GM10847 (cell line): ENCODE measurements around the gene AKNAD1.

Experiments
- POLR2A ChIP-seq: IDR thresholded peaks from 2 replicates; pipeline ENCODE4 v1.6.1; 2011; ENCODE audit not compliant: insufficient read length; ENCODE audit errors: extremely low read depth

The AKNAD1 gene

DNA sequence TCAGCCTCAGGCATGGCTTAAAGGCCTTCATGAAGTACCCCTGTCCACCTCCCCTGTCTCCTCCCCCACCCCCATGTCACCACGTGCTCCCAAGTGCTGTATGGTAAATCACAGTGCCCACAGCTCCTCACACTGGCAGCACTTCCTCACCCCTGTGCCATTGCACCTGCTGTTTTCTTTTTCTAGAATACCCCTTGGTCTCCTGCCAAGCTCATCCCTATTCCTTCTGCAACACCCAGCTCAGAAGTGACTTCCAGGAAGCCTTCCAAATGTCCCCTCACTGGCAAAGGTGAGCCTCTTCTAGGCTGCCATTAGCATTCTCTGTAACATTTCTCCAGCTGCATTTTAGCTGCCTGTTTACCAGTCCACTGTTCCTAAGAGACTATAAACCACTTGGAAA is 9.4 kb downstream of the AKNAD1 start:
- TF ChIP-seq POLR2A: no peak

DNA sequence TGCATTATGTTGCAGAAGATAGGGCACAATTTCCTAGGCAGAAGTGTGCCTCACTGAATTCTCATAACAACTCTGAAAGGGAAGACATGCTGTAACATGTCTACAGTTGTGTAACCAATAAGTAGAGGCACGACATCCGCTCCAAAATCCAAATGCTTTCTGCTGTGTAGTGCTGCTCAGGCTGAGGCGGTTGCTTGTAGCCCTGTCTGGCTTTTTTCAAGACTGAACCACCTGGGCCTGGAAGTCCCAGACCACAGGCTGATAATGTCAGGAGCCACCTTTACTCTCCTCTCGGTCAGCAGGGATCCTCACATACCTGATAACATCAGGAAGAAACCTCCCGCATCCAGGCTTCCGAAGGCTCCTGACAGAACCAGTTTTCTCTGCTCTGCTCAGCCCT is 10.9 kb downstream of the AKNAD1 start:
- no peak for TF ChIP-seq POLR2A

DNA sequence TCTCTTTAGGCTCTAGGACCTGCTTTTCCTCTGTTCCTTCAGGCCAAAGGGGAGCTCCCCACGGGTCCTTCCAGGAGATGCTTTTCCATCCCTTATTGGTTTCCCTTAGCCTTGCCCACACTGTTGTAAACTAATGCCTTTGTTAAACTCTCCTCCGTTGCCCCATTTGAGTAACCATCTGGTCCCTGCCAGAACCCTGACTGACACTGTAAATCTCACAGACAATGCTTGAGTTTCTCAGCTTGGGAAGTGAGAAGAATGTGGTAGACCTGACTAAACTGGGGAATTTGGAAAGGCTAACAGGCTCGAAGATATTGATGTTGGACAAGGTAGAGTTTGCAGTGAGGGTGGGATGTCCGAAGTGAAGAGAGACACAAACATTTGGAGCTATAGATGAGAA is 11.4 kb downstream of the AKNAD1 start:
- TF ChIP-seq POLR2A: no peak

DNA sequence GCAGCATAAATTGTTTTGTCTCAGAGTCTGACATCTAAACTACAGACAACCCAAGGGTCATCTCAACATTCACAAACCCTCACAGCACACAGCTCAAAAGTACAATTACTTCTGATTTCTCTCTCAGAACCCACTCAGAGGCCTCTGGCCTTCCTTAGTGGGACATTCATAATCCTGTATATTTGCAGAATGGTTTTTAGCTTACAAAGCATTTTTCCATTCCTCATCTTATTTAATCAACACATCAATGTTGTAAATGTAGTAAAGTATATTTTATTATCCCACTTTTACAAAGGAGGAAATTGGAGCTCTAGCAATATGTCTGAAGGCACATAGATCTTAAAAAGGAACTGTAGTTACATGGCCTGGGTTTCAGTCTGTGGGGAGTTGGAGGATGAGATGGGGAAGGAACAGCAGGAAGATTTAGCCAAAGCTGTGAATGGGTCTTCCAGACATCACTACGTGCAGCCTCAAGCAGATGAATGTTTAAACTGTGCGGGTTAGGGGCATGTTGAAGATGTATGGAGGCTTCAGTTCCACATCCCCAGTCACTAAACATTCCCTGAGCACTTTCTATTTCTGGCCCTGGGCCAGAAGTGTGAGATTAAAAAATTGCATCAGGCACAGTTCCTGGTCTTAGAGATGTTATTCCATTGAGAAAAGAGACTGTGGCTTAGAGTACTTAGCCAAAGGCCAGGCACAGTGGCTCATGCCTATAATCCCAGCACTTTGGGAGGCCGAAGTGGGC is 13.3 kb downstream of the AKNAD1 start:
- TF ChIP-seq POLR2A: no peak

DNA sequence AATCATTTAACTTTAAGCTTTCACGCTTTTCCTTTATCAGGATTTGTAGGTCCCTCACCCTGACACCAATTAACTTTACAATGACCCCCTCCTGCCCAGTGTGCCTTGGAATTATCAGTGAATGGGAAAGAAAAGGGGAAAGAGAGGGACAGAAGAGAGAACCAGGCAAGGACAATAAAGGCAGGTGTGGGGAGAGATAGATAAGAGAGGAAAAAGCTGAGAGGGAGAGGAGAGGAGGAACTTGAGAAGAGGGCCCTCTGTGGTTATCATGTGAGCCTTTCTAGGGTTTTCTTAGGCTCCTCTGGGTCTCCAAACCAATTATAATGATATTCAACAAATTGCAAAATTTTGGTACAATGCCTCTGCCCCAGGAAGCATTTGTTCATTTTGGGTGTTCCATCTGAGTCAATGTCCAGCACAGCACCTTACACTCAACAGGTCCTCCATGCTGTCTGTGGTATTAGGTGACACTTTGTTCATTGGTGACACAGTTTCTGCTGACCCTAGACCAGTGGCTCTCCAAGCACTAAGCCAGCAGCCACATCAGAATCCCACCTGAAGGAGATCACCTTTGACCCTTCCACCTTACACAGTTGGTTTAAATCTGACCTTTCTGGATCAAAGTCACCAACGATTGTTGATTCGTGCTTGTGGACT is 14.2 kb downstream of the AKNAD1 start:
- TF ChIP-seq POLR2A: no peak

DNA sequence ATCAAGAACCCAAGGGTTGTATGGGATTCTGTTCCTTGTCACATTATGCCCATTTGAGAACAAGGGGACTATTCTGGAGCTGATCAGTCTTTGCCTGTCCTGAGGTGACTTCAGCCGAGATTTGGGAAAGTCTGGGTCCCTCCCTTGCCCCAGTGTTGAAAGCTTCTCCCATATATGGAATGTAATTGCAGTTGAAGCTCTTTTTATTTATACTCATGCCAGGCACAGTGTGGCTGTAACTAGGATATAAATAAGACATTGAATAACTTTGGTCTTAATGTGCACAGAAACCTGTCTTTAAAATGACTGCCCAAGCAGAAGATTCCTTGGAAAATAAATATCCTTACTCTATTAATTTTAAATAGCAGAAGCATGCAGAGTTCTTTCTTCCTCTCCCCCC is 15.2 kb downstream of the AKNAD1 start:
- no peak for TF ChIP-seq POLR2A

DNA sequence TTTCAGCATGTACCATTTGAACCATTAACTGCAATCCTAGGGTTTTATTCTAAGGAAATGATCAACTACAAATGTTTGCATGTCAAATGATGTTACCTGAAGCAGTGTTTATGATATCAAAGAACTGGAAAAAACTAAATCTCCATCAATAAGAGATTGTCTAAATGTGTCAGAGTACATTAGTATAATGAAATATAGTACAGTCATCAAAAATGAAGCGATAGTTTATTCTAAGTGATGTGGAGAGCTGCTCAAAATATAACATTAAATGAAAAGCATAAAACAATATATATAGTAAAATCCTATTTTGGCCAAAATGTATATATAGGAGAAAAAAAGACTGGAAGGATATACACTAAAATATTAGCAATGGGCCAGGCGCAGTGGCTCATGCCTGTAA is 24.0 kb downstream of the AKNAD1 start:
- no peak for TF ChIP-seq POLR2A

DNA sequence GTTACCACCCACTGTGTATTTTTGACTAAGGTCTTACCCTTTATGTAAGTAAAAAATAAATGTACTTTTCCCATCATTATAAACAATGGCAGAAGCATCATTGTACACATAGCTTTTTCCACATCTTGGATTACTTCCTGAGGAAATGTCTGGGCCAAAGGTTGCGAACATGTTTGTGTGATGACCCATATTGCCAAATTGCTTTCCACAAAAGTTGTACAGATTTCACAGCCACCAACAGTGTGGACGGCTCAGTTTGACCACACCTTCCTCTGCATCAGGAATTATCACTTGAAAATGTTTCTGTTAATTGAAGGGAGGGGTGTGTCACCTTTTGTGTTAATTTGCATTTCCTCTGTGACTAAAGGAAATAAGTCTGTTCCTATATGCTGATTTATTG is 25.7 kb downstream of the AKNAD1 start:
- no peak for TF ChIP-seq POLR2A

DNA sequence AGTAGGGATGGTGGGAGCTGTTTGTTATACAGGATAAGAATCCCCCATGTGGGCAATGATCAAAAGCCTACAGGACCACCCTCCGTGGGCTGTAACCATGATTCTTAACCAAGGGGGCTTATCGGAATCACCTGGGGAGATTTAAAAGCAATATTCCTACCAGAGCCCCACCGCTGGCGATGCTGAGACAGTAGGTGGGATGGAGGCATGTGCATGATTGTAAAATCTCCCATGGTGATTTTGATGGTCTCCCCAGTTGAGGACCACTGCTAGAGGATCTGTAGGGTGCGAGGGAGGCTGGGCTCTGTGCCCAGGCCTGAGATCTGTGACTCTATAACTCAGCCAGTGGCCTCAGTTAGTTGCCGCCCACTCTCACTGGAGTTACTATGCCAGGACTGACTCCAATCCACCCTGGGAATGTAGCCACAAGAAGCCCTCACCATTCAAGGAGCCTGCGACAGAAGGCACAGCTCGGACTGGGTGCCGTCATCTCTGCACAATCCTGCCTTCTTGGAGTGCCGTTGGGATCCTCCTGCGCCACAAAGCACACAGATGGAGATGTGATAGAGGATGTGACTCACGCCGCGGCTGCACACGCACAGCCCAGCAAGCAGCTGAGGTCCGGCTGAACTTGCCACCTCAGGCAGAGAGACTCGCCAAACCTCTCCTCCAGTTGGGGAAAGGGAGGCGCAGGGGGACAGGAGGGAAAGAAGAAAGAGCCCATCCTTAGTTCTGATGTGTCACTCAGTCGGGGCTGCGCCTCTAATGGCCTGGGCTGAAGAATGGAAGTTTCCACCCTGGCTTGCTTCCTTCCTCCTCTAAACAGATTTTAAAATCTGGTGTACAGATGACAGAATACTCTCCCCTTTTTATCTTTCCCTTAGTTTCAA is 26.5 kb downstream of the AKNAD1 start:
- TF ChIP-seq POLR2A: no peak

DNA sequence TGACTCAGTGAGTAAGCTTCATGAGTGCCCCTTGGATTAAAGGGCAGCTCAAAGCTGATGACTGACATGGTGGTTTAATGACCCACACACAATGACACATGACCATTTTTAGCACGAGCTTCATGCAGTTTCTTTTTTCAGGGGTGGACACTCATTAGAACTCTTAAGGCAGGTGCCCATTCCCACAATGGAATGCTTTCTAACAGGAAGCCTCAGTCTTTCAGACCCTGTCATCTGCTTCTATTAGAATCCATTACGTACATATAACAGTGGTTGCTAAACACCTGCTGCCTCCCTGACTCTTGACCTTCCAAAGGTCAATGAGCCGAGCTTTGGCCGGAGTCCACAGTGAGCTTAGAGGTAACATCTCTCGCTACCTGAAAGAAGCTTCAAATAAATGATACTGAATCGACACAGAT is 27.4 kb downstream of the AKNAD1 start:
- TF ChIP-seq POLR2A: no peak

DNA sequence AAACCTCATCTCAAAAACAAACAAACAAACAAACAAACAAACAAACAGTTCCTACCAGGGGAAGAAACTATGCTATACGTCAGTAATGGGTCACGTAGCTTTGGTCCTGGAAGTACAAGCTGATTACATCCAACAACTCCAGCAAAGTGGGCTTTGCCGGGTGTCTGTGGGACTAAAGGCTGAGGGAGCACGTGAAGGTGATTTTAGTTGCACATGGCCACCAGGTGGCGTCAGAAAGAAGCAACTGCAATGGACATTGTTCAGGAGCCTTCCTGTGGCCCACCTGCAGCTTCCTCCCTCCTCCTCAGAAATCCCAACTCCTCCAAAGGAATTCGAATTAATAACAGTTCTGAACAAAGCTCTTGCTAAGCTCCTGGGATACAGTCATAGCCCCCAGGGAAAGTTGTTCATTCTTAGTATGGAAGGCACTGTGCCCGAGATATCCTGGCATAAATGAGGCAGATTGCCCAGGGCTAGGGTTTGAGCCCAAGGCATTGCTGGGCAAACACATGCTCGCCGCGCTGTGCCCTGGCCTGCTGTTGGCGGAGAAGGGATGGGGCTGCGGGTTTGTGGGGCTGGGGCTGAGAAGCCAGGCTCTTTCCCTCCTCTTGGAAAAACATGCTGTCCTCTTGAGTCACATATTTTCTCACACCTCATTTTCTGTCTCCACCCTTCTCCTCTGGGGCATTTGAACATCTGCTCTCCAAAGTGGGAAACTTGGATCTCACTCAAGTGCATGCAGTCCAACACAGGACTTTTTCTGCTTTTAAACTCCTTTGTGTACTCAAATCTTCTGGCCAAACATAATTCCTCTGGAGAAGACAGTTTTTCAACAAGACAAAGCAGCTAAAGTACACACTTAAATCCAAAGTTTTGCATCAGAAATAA is 28.6 kb downstream of the AKNAD1 start:
- TF ChIP-seq POLR2A: no peak

DNA sequence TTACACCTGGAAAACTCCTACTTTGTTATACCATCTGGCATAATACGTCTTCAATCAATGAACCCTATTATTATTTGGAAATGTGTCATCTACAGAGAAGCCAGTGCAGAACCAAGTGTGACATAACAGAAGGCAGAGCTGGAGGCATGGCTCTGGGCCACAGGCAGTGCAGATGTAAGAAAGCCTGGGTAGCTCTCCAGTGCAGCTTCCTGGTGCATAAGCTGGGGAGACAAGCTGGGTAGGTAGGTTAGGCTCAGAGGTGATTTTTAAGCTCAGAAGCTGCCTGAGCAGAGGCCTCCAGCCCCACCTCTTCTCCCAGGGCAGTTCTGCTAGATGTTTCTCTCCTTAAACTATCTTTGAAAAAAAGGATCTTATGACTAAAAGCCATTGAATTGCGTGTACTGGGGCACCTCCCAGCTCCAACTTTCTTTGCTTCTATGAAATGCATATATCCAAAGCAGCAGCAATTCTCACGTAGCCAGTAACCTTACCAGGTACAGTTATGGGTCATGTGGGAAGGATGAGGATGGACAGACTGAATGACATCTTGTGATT is 30.7 kb downstream of the AKNAD1 start:
- no peak for TF ChIP-seq POLR2A

DNA sequence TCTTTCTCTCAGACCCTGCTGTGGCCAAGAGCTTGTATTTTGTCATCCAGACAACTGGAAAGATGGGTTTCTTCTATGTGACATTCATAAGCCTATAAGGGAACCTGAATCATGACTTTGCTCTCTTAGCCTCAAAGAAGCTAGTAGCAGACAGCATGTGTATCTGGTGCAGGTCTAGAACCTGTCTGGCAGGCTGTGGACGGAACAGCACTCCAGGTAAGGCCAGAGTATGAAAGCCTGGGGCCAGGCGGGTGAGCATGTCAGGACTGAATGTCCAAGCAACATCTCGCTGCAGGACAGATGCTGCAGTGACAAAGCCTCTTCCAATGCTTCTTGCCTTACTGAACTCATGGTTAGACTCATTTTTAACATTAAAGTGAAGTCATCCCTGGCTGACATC is 32.8 kb downstream of the AKNAD1 start:
- no peak for TF ChIP-seq POLR2A

DNA sequence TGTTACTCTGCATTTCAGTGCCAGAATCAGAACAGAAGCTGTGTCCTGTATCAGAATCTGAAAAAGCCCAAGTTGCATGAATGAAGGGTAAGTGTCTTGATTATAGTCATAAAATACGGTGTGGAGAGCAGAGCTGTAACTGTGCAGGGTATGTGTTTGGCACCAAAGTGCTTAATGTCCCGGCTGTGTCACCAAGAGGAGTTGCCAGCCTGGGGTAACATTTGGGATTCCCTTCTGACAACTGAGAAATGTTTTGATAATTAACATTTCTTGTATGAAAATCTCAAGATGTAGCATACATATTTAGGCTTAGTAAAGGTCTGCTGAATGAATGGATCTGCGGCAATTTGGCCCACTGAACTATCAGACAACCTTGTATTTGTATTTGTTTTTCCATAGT is 33.3 kb downstream of the AKNAD1 start:
- no peak for TF ChIP-seq POLR2A

DNA sequence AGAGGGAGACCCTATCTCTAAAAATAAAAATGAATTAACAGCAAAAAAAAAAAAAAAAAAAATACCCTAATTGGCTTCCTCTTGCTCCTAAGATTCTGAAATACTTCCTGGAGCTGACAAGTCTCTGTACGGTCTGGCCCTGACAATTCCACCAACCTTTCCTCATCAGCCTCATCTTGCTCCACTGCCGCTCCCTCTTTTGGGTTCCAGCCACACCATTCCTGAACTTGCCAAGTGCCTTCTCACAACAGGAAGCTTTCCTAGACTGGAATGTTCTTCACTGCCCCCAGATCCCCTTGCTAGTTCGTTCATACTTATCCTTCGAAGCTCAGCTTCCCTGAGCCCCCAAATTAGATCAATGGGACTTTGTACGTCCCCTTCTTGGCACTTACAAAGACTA is 37.0 kb downstream of the AKNAD1 start:
- no peak for TF ChIP-seq POLR2A
